Activated CD4-positive, alpha-beta memory T cell treated with anti-CD3 and anti-CD28 coated beads for 36 hours (primary cell): Measurements from ENCODE around the gene ANGPTL7. TPM values are rescaled to one million over a fixed set of nuclear protein-coding genes. Genes with fewer than 3 reads are reported as not detected.

Experiments used
- CTCF ChIA-PET: fragments of 350-600 bp; sonication (Branson Sonifier 250); formaldehyde crosslinking; loops from one replicate; lab custom pipeline; 2021; ENCODE audit warnings: antibody characterized with exemption, inconsistent platforms; lab: Charles Lee
- POLR2A ChIA-PET: fragments of 350-600 bp; sonication (Branson Sonifier 250); formaldehyde crosslinking; loops from one replicate; lab custom pipeline; 2021; ENCODE audit warnings: antibody characterized with exemption; lab: Charles Lee
- DNase-seq: peaks from one replicate; pipeline ENCODE4 v3.0.0-alpha.2; 2020
- H3K27ac Mint-ChIP-seq: one replicate; pipeline ENCODE4 v1.8.0; 2021; ENCODE audit warnings: mixed read lengths
- H3K27me3 Mint-ChIP-seq: one replicate; pipeline ENCODE4 v1.8.0; 2021; ENCODE audit warnings: mixed read lengths
- H3K36me3 Mint-ChIP-seq: one replicate; pipeline ENCODE4 v1.8.0; 2021; ENCODE audit warnings: mixed read lengths
- H3K4me1 Mint-ChIP-seq: one replicate; pipeline ENCODE4 v1.8.0; 2021; ENCODE audit warnings: low read depth, mixed read lengths
- H3K4me3 Mint-ChIP-seq: one replicate; pipeline ENCODE4 v1.8.0; 2021; ENCODE audit warnings: mild to moderate bottlenecking, mixed read lengths
- H3K9me3 Mint-ChIP-seq: one replicate; pipeline ENCODE4 v1.8.0; 2021; ENCODE audit warnings: mixed read lengths
- intact Hi-C: fragments of 100-400 bp; cut with micrococcal nuclease; formaldehyde crosslinking; loops from one replicate; pipeline ENCODE4 v1.15.1; 2023
- total RNA-seq, 2 experiments: library from RNA; stranded (reverse); gene quantifications; one replicate each; pipeline ENCODE4 v1.2.3, GENCODE V29; 2021

Gene ANGPTL7
- total RNA-seq, 2 experiments from 2014 or later, result not detected

DNA sequence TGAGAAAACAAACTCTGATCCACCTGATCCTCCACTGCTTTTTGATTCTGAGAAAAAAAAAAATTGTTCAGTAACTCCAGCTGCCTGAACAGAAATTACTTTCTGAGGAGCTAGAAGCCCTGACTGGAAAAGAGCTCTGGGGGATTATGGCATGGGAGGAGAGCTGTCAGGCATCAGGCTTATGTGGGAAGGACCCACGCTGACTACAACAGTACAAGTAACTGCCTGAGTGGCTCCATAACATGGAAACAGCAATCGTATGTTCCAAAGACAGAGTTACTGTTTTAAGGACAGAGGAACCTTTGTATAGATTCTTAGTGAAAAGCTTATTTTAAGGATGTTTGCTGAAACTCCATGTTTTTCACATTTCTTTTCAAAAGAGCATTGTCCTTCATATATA, 1.2 kb upstream of the ANGPTL7 start:
- DNase-seq, result no peak
- POLR2A ChIA-PET, result no interaction called here
- intact Hi-C loops, result no loop called here
- Mint-ChIP-seq H3K27me3 (no peaks in the 10 kb centered on the region), H3K27ac (no peak overlapping the region), H3K9me3 (no peaks in the 10 kb centered on the region), H3K4me3 (no peak overlapping the region), H3K36me3 (peaks cover 17% of the 10 kb centered on the region), H3K4me1 (no peaks in the 10 kb centered on the region)
- CTCF ChIA-PET, result interaction anchor here (1.0 kb wide), 1 partner anchor 38 kb away, joined by 4 read pairs; no protein-coding TSS in a partner anchor

GRCh38 chr1:11188381-11188780, 774 bp upstream of the ANGPTL7 start:
- H3K27ac Mint-ChIP-seq, result no peak overlapping the region
- intact Hi-C loops, result no loop called here
- peaks cover 17% of the 10 kb centered on the region for H3K36me3 Mint-ChIP-seq
- POLR2A ChIA-PET, result no interaction called here
- CTCF ChIA-PET, result interaction anchor here (1.0 kb wide), 1 partner anchor 37 kb away, joined by 4 read pairs; no protein-coding TSS in a partner anchor
- H3K9me3 Mint-ChIP-seq, result no peaks in the 10 kb centered on the region
- H3K4me3 Mint-ChIP-seq, result no peak overlapping the region
- DNase-seq, result no peak
- H3K27me3 Mint-ChIP-seq, result no peaks in the 10 kb centered on the region
- no peaks in the 10 kb centered on the region for H3K4me1 Mint-ChIP-seq

DNA sequence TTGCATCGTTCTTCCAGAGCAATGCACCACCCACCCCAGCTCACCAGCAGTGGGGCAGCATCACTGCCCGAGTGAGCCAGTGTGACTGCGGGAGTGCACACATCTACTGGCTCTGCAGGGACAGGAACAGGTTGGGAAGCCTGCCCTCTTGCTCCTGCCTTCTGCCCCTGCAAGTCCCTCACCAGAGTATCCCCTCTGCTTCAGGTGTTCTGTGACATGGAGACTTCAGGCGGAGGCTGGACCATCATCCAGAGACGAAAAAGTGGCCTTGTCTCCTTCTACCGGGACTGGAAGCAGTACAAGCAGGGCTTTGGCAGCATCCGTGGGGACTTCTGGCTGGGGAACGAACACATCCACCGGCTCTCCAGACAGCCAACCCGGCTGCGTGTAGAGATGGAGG, 4.2 kb downstream of the ANGPTL7 start:
- no peak for DNase-seq
- Mint-ChIP-seq H3K4me1 (no peaks in the 10 kb centered on the region), H3K27ac (no peak overlapping the region), H3K36me3 (peaks cover 39% of the 10 kb centered on the region), H3K27me3 (no peaks in the 10 kb centered on the region), H3K9me3 (no peaks in the 10 kb centered on the region), H3K4me3 (no peak overlapping the region)
- POLR2A ChIA-PET, result no interaction called here
- intact Hi-C loops, result no loop called here
- CTCF ChIA-PET, result no interaction called here

GRCh38 chr1:11194407-11195176, 5.4 kb downstream of the ANGPTL7 start:
- no peaks in the 10 kb centered on the region for H3K27me3 Mint-ChIP-seq
- ChIA-PET POLR2A (no interaction called here), CTCF (interaction anchor here (0.6 to 0.7 kb wide), 2 partner anchors 47 to 157 kb away, joined by 3 to 4 read pairs; no protein-coding TSS in a partner anchor)
- H3K9me3 Mint-ChIP-seq, result no peaks in the 10 kb centered on the region
- intact Hi-C loops, result no loop called here
- H3K4me3 Mint-ChIP-seq, result no peak overlapping the region
- no peaks in the 10 kb centered on the region for H3K4me1 Mint-ChIP-seq
- no peak overlapping the region for H3K27ac Mint-ChIP-seq
- no peak for DNase-seq
- H3K36me3 Mint-ChIP-seq, result peaks cover 49% of the 10 kb centered on the region

GRCh38 chr1:11196945-11197344, 7.8 kb downstream of the ANGPTL7 start:
- ChIA-PET POLR2A (no interaction called here), CTCF (no interaction called here)
- H3K36me3 Mint-ChIP-seq, result peaks cover 45% of the 10 kb centered on the region

DNA sequence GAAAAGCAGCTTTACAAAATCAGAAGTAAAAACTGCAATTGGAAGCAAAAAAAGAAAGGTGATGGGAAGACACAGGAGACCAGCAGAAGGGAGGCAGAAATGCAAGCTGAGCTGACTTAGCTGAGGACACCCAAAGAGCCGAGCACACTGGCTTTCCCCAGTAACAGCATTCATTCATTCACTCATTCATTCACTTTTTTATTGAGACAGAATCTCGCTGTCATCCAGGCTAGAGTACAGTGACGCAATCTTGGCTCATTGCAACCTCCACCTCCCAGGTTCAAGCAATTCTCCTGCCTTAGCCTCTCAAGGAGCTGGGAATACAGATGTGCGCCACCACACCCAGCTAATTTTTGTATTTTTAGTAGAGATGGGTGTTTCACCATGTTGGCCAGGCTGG, 8.2 kb downstream of the ANGPTL7 start:
- no peak for DNase-seq
- intact Hi-C loops, result no loop called here
- ChIA-PET POLR2A (no interaction called here), CTCF (no interaction called here)
- Mint-ChIP-seq H3K9me3 (no peaks in the 10 kb centered on the region), H3K27me3 (no peaks in the 10 kb centered on the region), H3K4me3 (no peak overlapping the region), H3K4me1 (no peaks in the 10 kb centered on the region), H3K27ac (no peak overlapping the region), H3K36me3 (peaks cover 44% of the 10 kb centered on the region)

More at GRCh38 chr1:11196945-11197344, 7.8 kb downstream of the ANGPTL7 start:
- Mint-ChIP-seq H3K9me3 (no peaks in the 10 kb centered on the region), H3K27me3 (no peaks in the 10 kb centered on the region), H3K27ac (no peak overlapping the region), H3K4me3 (no peak overlapping the region), H3K4me1 (no peaks in the 10 kb centered on the region)
- no peak for DNase-seq
- intact Hi-C loops, result no loop called here

GRCh38 chr1:11198257-11198656, 9.1 kb downstream of the ANGPTL7 start:
- H3K9me3 Mint-ChIP-seq, result no peaks in the 10 kb centered on the region
- no peak overlapping the region for H3K4me3 Mint-ChIP-seq
- no peaks in the 10 kb centered on the region for H3K4me1 Mint-ChIP-seq
- no peak overlapping the region for H3K27ac Mint-ChIP-seq
- peaks cover 44% of the 10 kb centered on the region for H3K36me3 Mint-ChIP-seq
- ChIA-PET POLR2A (no interaction called here), CTCF (no interaction called here)
- DNase-seq, result no peak
- no peaks in the 10 kb centered on the region for H3K27me3 Mint-ChIP-seq
- intact Hi-C loops, result no loop called here

- DNase-seq, result no peak
- CTCF ChIA-PET, result no interaction called here
- Mint-ChIP-seq H3K27me3 (no peaks in the 10 kb centered on the region), H3K36me3 (peaks cover 48% of the 10 kb centered on the region), H3K4me3 (no peak overlapping the region), H3K27ac (no peak overlapping the region), H3K4me1 (no peaks in the 10 kb centered on the region), H3K9me3 (no peaks in the 10 kb centered on the region)
- intact Hi-C loops, result no loop called here
- POLR2A ChIA-PET, result no interaction called here
These were observed 9.9 kb downstream of the ANGPTL7 start for GRCh38 chr1:11198851-11199594.

DNA sequence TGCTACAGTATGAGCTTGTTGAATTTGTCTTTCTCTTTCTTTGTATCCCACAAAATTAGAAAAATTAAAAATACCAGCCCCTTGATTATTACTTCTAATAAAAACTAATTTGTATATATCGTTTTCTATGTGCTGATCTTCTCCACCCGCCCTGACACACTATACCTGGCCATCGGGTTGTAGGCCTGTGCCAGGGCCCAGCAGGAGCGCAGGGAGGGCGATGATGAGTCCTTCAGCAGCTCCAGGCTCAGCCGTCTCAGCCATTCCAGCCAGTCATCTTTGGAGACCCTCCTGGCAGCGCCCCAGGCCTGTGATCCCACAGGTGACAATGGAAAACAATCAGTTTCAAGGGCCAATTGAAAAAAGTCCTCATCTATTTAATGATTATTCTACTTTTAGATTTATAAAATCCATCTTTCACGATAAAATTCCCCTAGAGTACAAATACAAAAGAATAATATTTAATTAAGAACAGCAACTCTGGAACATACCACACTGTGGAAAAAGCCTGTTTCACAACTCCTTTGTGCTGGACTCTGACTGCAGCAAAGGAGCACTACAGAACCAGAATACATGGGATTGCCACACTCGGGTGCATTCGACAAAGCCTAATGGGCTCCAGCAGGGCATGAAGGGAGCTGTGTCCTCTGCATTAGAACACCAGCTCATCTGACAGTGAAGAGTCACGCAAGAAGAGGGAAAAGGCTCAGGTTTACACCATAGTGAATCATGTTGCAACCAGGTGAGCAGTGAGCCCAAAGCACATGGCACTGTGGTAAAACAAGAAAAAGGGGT, 15.4 kb downstream of the ANGPTL7 start:
- Mint-ChIP-seq H3K27me3 (no peaks in the 10 kb centered on the region), H3K36me3 (peaks cover 25% of the 10 kb centered on the region)
- CTCF ChIA-PET, result interaction anchor here (2.7 kb wide), 1 partner anchor 167 kb away, joined by 8 read pairs; no protein-coding TSS in a partner anchor

GRCh38 chr1:11207898-11208611, 18.9 kb downstream of the ANGPTL7 start:
- CTCF ChIA-PET, result interaction anchor here (0.8 kb wide), 1 partner anchor 32 kb away, joined by 4 read pairs; no protein-coding TSS in a partner anchor
- no peak for DNase-seq
- H3K4me3 Mint-ChIP-seq, result no peak overlapping the region
- H3K27me3 Mint-ChIP-seq, result no peaks in the 10 kb centered on the region
- no peaks in the 10 kb centered on the region for H3K4me1 Mint-ChIP-seq
- H3K27ac Mint-ChIP-seq, result no peak overlapping the region
- H3K36me3 Mint-ChIP-seq, result peaks cover 42% of the 10 kb centered on the region
- intact Hi-C loops, result no loop called here
- H3K9me3 Mint-ChIP-seq, result no peaks in the 10 kb centered on the region
- POLR2A ChIA-PET, result no interaction called here

More for the DNA sequence above, 15.4 kb downstream of the ANGPTL7 start:
- intact Hi-C loops, result no loop called here
- POLR2A ChIA-PET, result no interaction called here
- no peak for DNase-seq
- Mint-ChIP-seq H3K9me3 (no peaks in the 10 kb centered on the region), H3K4me1 (no peaks in the 10 kb centered on the region), H3K27ac (no peak overlapping the region), H3K4me3 (no peak overlapping the region)

- Mint-ChIP-seq H3K9me3 (no peaks in the 10 kb centered on the region), H3K4me3 (no peak overlapping the region), H3K36me3 (peaks cover 60% of the 10 kb centered on the region), H3K4me1 (no peaks in the 10 kb centered on the region), H3K27me3 (no peaks in the 10 kb centered on the region), H3K27ac (no peak overlapping the region)
- ChIA-PET POLR2A (no interaction called here), CTCF (interaction anchor here (0.8 to 1.6 kb wide), 2 partner anchors 116 to 174 kb away, joined by 4 to 5 read pairs; no protein-coding TSS in a partner anchor)
- no peak for DNase-seq
- intact Hi-C loops, result no loop called here
These were observed 22.3 kb downstream of the ANGPTL7 start for GRCh38 chr1:11211461-11211860.
